GM12891 (cell line): Measurements from ENCODE around the gene FGFBP2. TPM values are rescaled to one million over a fixed set of nuclear protein-coding genes. Genes with fewer than 3 reads are reported as not detected.
A peak's percentile ranks its signal among the peaks of the same experiment; 100 is the strongest.

Experiments used
- DNase-seq: peaks from one replicate; pipeline ENCODE4 v3.0.0; 2011; ENCODE audit warnings: low spot score; ENCODE audit not compliant: insufficient read length
- FAIRE-seq: peaks from 2 replicates; lab custom pipeline; 2011; peaks lifted over from hg19 to GRCh38; lab: Jason Lieb, UNC
- PAX5 ChIP-seq: IDR thresholded peaks from 2 replicates; pipeline ENCODE4 v1.6.1; 2011; ENCODE audit warnings: low read length, moderate library complexity, mild to moderate bottlenecking; ENCODE audit not compliant: insufficient read depth, severe bottlenecking
- POLR2A ChIP-seq: IDR thresholded peaks from 2 replicates; pipeline ENCODE4 v1.6.1; 2011; ENCODE audit warnings: low read depth, low read length, control low read depth
- POLR2AphosphoS5 ChIP-seq: IDR thresholded peaks from 2 replicates; pipeline ENCODE4 v1.6.1; 2011; ENCODE audit warnings: low read depth, low read length, control low read depth
- POU2F2 ChIP-seq: IDR thresholded peaks from 2 replicates; pipeline ENCODE4 v1.6.1; 2011; ENCODE audit warnings: low read depth, mild to moderate bottlenecking, control low read depth, low read length, moderate library complexity
- SPI1 ChIP-seq: IDR thresholded peaks from 2 replicates; pipeline ENCODE4 v1.6.1; 2011; ENCODE audit warnings: low read depth, low read length, control low read depth
- TAF1 ChIP-seq: IDR thresholded peaks from 2 replicates; pipeline ENCODE4 v1.6.1; 2011; ENCODE audit warnings: low read depth, low read length, control low read depth
- polyA plus RNA-seq: library from polyadenylated mRNA; unstranded; fragments of >200 nt; gene quantifications from one replicate; pipeline ENCODE4 v1.2.1, GENCODE V29; 2012; ENCODE audit warnings: low read depth, missing spikeins, inconsistent platforms; ENCODE audit not compliant: missing spikeins

Gene FGFBP2
- not detected for polyA plus RNA-seq

DNA sequence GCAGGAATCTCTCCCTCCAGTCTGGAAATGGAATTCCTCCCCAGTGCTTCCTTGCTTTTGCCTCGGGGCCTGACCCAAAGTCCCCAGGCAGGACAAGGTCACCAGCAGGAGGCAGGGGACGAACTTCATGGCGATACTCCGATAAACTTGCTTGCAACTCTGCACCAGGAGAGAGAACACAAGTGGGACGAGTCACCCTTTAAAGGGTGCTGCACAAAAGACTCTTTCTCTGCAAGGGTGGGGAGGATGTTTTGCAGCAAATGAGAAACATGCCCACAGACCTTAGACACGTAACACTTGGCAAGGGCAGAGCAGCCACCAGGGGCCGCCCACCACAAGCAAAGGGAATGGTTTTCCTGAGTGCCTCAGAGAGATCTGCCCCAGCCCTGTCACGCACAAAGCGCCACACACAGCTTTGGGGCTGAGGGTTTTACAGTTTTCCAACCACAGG, at the start of gene FGFBP2:
FGFBP2 (minus strand) TSS at position 175 of the 451 bp plus-strand sequence; CDS start at position 129, 46 bp downstream.
- no peak for TF ChIP-seq POLR2A
- DNase-seq = peak; percentile 10
- FAIRE-seq = peak; percentile 51

GRCh38 chr4:16011173-16011572, 48.2 kb upstream of the FGFBP2 start:
- no peak for FAIRE-seq
- DNase-seq = no peak
- TF ChIP-seq TAF1 (no peak), PAX5 (no peak)

DNA sequence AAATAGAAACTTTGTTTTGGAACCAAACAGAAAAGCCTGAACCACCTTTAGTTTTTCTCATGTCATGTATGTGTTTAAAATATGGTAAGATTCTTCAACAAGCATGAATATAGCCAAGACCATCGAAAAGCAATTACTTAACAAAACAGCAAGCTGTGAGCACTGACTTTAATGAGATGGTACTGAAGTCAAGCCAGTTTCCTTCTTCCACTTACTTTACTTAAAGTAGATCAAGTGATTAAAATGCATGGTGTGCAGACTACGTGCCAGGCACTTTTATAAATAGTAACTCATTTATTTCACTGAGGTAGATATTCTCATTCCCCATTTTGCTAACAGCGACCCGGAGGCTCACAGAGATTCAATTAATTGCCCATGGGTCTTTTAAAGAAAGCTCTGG, 46.2 kb upstream of the FGFBP2 start:
- DNase-seq (no peak), FAIRE-seq (no peak)
- TF ChIP-seq PAX5 = no peak
- no peak for TF ChIP-seq POU2F2
- TF ChIP-seq SPI1 = no peak
- TF ChIP-seq TAF1 = no peak
- no peak for TF ChIP-seq POLR2A
- no peak for TF ChIP-seq POLR2AphosphoS5

DNA sequence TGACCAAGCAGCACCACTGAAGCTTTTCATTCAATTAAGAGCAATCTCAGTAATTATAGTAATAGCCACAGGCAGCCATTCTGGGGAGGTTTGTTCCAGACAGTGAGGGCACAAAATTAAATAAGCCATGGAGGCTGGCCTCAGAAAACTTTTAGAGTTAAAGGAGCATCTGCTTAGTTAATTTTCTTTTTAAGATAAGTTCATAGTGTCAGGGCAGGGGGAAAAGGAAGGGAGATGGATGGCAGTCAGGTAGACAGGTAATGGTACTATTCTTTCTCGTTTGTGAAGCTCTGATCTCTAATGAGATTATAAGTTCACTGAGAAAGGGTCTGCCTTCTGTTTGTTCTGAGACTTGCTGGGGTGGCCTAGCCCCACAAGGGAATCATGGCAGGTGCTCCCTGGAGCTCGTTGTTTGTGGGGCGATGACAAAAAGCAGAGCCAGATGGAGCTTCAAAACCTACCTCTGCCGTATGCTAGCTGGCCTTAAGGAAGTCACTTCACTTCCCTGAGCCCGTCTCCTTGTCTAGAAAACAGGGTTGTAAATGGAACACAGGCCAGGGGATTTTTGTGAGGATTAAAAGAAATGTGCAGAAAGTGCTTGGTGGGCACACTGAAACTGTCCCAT, 44.6 kb upstream of the FGFBP2 start:
- TF ChIP-seq POLR2A (no peak), TAF1 (no peak), SPI1 (no peak), PAX5 (no peak), POU2F2 (no peak), POLR2AphosphoS5 (no peak)
- DNase-seq (no peak), FAIRE-seq (no peak)

DNA sequence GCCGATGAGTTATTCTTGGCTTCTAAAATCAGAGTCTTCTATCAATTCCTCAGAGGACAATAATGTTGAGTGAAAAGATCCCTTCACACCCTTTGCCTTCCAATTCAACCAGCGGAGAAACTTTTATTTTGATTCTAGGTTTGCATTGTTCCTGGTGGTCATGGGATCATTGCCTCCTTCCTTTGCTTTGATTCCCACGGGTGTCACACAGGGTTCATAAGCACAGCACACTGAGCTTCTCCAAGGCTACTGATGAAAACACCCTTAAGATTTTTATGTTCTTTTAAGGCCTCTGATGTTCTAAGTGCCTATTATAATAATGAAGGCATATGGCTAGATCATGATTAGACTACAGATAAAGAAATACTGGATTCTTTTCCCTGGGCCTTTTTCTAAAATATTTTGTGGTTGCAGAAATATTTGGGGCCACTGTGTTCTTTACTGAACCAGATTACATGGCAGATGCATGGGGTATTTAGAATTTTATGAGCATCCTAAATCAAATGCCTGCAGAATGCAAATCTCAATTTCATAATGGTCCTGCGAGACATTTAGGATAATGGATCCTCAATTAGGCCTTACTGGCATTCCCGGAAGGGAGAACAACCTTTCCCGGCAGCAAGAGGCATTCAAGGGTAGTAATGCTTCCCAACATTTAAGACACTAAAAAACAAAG, 43.9 kb upstream of the FGFBP2 start:
- FAIRE-seq (no peak), DNase-seq (no peak)
- no peak for TF ChIP-seq POU2F2

DNA sequence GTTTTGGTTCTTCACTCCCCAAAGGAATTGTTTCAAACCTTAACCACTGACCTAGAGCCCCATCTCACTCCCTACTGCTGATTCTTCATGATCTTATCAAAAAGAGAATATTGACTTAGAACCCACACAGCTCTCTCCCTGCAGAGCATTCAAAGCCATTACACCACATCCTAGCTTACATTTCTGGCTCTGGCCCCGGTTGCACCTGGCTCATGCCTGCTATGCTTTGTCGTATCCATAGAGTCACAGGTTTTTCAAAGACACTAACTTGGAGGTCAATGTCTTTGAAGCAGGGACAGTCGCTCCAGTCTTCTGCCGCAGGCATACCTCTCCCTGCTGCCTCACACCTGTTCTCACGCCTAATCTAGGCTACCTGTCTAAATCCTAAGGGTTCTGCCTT, 42.7 kb upstream of the FGFBP2 start:
- DNase-seq (no peak), FAIRE-seq (no peak)
- TF ChIP-seq POLR2A = no peak
- TF ChIP-seq POU2F2 = no peak
- TF ChIP-seq PAX5 = no peak
- no peak for TF ChIP-seq TAF1
- TF ChIP-seq POLR2AphosphoS5 = no peak
- no peak for TF ChIP-seq SPI1

GRCh38 chr4:16001484-16001858, 38.5 kb upstream of the FGFBP2 start:
- FAIRE-seq (peak; percentile 98), DNase-seq (peak; percentile 47)
- TF ChIP-seq POLR2AphosphoS5 = no peak
- no peak for TF ChIP-seq PAX5
- TF ChIP-seq TAF1 = no peak
- no peak for TF ChIP-seq POLR2A
- no peak for TF ChIP-seq SPI1
- no peak for TF ChIP-seq POU2F2

GRCh38 chr4:16000708-16001483, 37.9 kb upstream of the FGFBP2 start:
- FAIRE-seq = no peak
- TF ChIP-seq POLR2A (no peak), POU2F2 (no peak), POLR2AphosphoS5 (no peak), SPI1 (no peak), TAF1 (no peak), PAX5 (no peak)
- no peak for DNase-seq

DNA sequence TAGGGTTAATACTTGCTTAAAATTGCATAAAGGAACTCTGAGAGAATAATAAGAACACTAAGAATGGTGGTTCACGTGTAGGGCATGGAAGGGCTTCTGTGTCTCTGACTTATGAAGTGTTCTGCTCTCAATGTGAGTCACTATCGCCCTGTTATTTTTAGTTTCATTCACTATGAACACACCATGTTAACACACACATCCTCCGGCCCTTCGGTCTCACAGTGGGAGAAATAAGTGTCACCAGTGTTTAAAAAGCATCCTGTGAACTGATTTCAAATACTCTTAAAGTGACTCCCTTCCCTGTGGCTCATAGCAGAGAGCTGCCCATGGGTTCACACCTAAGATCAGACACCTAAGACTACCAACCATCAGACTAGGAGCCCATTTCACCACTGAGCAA, 33.8 kb upstream of the FGFBP2 start:
- DNase-seq = no peak
- TF ChIP-seq POU2F2 (no peak), SPI1 (no peak), TAF1 (no peak), PAX5 (no peak), POLR2A (no peak), POLR2AphosphoS5 (no peak)

GRCh38 chr4:15995826-15996225, 32.9 kb upstream of the FGFBP2 start:
- DNase-seq = no peak
- FAIRE-seq = no peak
- no peak for TF ChIP-seq SPI1
- TF ChIP-seq PAX5 = no peak
- TF ChIP-seq POLR2A = no peak
- TF ChIP-seq POU2F2 = no peak
- TF ChIP-seq POLR2AphosphoS5 = no peak
- no peak for TF ChIP-seq TAF1

More for the DNA sequence above, 33.8 kb upstream of the FGFBP2 start:
- FAIRE-seq = no peak
